GM19043 (cell line): ENCODE measurements around the gene TPI1.
A peak's percentile ranks its signal among the peaks of the same experiment; 100 is the strongest.

ENCODE experiments used
- ATAC-seq: cut with Tn5 transposase; IDR thresholded peaks from one replicate; pipeline ENCODE4 v1.9.1; 2021; ENCODE audit warnings: low read depth; ENCODE audit not compliant: unreplicated experiment

The TPI1 gene

GRCh38 chr12:6867413-6868210, at the start of gene TPI1:
Gene TPI1 (plus strand): TSS chr12:6867531. CDS start chr12:6867567, 36 bp downstream.
- peak; percentile 54 for ATAC-seq

DNA sequence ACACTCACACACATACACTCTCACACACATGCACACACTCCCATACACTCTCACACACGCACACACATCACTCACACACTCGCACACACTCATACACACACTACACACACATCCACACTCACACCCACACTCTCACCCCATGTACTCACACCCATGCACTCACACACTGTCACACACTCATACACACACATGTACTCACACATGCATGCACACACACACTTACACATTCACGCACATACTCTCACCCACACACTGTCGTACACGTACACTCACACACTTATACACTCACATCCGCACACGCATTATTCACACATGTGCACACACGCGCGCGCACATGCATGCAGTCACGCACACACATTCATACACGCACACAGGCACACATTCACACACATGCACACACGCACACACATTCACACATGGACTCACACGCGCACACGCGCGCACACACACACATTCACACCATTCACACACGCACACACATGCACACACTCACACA, 49.6 kb upstream of the TPI1 start:
- ATAC-seq = no peak

DNA sequence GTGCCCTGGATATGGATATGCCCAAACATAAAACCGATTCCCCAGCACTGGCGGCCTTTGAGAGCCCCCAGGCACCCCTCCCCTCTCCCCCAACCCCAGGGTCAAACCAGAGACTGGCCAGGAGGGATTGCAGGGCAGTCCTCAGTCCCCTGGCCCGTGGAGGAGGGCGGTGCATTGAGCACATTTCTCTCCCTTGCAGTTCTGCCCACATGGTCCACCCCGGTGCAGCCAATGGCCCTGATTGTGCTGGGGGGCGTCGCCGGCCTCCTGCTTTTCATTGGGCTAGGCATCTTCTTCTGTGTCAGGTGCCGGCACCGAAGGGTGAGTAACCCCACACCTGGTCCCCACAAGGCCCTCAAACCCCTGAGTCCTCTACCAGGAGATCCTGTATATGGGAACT, 49.1 kb upstream of the TPI1 start:
- no peak for ATAC-seq

GRCh38 chr12:6818645-6819044, 48.7 kb upstream of the TPI1 start:
- ATAC-seq = no peak

GRCh38 chr12:6819106-6820030, 48.0 kb upstream of the TPI1 start:
- no peak for ATAC-seq

- ATAC-seq = no peak
Observed at GRCh38 chr12:6820166-6820565, 47.2 kb upstream of the TPI1 start.

DNA sequence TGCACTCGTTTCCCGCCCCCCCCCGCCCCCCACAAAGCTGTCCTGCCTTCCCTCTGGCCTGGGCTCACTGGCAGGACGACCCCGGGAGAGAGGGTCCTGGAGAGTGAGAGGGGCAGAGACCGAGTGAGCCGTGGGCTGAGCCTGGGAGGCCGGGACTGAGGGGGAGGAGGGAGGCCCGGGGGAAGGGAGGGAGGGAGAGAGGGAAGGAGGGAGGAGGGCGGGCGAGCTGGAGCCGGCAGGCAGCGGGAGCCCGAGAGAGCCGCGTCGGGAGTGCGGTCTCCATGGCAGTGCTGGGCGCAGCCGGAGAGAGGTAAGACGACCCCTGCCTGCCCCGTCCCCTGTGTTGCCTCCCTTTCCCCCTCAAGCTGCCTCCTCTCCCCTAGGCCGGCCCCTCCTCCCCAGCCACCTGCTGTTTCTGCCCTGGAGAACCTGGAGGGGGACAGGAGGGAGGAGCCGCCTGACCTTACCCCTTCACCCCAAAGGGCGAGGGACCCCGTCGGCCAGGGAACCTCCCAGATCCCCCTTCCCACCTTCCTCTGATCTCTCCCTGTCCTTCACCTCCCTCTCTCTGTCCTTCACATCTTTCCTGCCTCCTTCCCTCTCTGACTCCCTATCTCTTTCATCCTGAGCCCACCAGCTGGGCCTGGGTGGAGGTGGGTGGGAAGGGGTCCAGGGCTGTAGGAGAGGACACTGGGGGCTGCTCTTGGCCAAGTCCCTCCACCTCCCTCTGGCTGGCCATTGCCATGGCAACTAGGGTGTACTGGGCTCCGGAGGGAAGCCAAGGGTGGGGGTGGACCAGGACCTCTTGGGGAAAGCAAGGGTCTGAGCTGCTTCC, 45.5 kb upstream of the TPI1 start, which contains the start of gene GPR162:
TSS of gene GPR162 (plus strand) at position 231 of the 835 bp plus-strand sequence. CDS start 2,078 bp downstream, outside the sequence.
- no peak for ATAC-seq

GRCh38 chr12:6822426-6823135, 44.8 kb upstream of the TPI1 start:
- no peak for ATAC-seq

DNA sequence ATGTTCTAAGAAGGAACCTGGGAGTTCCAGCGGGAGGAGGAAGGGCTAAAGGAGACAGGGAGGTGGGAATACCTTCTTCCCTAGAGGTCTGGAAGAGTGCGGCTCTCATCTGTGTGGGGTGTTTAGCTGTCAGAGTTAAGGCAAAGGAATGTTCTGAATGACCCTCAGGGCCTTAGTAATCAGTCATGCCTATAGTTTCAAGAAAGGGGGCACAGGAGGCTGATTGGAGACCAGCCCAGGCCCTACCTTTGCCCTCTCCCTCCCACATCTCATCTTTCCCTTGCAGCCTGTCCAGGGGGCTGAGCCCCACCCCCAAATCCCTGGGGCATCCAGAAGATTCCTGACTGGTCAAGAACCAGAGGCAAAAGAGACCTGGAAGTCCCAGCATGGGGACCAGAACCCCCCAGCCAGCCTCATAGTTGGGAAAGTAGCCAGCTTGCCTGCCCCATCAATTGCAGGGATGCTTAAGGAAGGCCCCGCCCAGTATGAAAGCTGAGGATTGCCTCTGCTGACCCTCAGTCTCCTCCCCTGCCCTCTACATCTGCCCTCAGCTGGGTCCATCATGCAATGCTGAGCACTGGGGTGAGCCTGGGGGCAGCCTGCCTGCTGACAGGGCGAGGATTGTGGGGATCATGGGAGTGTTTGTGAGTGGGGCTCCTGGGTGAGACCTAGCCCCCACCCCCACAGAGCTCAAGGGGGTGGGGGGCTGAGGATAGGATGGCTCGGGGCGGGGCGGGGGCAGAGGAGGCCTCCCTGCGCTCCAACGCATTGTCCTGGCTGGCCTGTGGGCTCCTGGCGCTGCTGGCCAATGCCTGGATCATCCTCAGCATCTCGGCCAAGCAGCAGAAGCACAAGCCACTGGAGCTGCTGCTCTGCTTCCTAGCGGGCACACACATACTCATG, 43.9 kb upstream of the TPI1 start:
- no peak for ATAC-seq

- ATAC-seq = no peak
Observed at GRCh38 chr12:6824085-6824775, 43.1 kb upstream of the TPI1 start.

GRCh38 chr12:6824901-6825381, 42.4 kb upstream of the TPI1 start:
- ATAC-seq = no peak

- ATAC-seq = no peak
Observed at GRCh38 chr12:6825398-6826124, 41.8 kb upstream of the TPI1 start.

DNA sequence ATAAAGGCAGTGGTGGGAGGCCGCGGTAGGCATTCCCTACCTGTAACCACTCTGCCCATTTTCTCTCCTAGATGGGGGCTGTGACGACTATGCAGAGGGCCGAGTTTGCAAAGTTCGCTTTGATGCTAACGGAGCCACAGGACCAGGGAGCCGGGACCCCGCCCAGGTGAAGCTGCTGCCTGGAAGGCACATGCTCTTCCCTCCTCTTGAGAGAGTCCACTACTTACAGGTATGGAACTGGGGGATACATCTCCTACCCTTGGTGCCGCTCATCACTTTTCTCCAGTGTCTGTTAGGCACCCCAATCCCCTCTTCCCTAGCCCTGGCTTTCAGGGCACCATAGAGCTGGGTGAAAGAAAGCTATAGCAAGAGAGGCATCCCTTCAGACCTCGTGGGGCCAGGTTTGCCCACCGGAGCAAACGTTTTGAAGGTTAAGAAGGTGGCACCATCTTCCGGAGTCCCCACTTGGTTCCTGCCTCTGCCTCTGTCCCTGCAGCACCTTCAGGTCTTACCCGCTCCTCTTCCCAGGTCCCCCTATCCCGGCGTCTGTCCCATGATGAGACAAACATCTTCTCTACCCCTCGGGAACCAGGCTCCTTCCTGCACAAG, 41.1 kb upstream of the TPI1 start:
- no peak for ATAC-seq

- ATAC-seq = no peak
Observed at GRCh38 chr12:6826734-6827436, 40.4 kb upstream of the TPI1 start.

- no peak for ATAC-seq
Observed at GRCh38 chr12:6827437-6827911, 39.9 kb upstream of the TPI1 start.
